GM19372 (cell line): Measurements from ENCODE around the gene PBOV1.
"Not testable (repeated sequence)": the region's sequence is repeated elsewhere in the genome, so short reads cannot be mapped to it uniquely, and the experiment has no call there.

ENCODE experiments used
- ATAC-seq: cut with Tn5 transposase; IDR thresholded peaks from one replicate; pipeline ENCODE4 v1.9.1; 2021; ENCODE audit warnings: mild to moderate bottlenecking, low read depth, moderate library complexity; ENCODE audit not compliant: unreplicated experiment

The PBOV1 gene

GRCh38 chr6:138239774-138240173, 21.5 kb upstream of the PBOV1 start:
- ATAC-seq, result no peak

DNA sequence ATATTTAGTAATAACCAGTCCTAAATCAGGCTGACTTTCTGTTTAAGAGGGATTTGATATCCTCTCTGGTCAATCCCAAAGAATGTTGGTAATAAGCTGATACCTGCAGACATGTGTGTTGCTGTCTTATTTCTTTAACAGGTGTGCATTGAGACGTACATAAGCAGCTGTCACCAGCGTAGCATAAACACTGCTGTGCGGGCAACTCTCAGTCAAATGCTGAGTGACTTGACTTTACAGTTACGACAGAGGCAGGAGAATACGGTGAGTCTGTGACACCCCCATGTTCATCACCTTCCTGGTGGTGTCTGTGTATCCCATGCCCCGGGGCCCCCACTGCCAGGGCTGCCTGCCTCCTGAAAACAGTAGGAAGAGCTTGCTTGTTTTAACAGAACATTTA, 20.1 kb upstream of the PBOV1 start:
- no peak for ATAC-seq

GRCh38 chr6:138237463-138237862, 19.2 kb upstream of the PBOV1 start:
- no peak for ATAC-seq

- no peak for ATAC-seq
Measured at GRCh38 chr6:138235693-138236092, 17.4 kb upstream of the PBOV1 start.

DNA sequence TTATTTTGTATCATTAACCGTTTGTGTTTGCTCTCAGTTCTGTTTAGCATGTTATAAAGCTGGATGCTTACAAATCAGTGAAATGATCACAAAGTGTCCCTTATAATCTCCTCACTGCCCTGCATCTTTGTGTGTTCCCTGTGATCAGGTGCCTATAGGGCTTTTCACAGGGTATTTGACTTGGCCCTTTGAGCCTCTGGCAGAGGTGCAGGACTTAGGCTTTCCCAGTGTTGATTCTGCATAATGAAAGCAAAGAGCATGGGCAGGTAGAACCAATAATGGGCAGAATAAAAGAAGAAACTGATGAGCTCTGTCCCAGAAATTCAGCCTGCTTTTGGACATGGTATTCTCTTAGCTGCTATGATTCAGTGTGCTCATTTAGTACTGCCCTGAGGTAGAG, 16.9 kb upstream of the PBOV1 start:
- no peak for ATAC-seq

- ATAC-seq, result no peak
Measured at GRCh38 chr6:138234363-138234762, 16.1 kb upstream of the PBOV1 start.

GRCh38 chr6:138231381-138231886, 13.1 kb upstream of the PBOV1 start:
- no peak for ATAC-seq

DNA sequence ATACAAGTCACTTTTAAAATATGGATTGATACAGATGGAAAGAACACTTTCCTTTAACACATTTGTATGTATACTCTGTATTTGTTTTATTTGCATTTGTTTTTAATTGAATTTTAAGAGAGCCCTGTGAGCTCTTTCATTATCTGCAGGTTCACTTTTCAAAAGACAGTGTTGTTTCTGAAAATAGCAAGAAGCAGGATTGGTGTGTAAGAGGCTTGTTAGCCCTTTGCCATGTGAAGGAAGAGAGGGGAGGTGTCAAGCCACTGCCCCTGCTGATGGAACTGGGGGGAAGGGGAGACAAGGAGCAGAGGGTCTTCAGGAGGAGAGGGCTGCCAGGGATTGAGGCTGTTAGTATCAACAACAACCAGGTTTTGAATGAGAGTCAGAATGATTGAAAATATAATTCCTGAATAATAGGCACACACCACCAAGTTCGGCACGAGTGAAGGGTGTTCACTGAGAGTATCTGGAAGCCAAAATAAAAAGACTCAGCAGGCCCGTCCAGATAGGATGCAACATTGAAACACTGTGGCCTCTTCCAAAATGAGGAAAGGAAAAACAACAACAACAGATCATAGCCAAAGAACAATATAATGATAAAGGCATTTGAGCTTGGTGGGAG, 12.6 kb upstream of the PBOV1 start:
- no peak for ATAC-seq

DNA sequence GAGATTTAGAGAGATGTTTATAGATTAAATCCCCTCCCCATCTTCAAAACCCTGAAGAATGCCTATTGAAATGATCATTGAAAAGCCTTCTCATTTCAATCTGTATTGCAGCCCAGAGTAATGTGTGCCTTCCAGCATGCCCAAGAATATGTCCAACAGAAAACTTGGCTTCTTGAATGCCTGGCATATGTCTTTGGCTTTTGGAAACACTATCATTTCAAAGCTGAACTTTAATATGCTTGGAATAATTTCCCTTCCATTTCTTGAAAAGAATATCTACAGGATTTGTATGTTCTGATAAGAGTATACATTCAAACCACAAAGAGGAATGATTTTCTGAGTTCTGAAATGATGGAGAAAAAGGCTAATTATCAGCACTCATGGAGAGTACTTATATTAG, 11.9 kb upstream of the PBOV1 start:
- no peak for ATAC-seq

GRCh38 chr6:138229663-138230179, 11.4 kb upstream of the PBOV1 start:
- ATAC-seq, result no peak

GRCh38 chr6:138229072-138229471, 10.8 kb upstream of the PBOV1 start:
- ATAC-seq, result no peak

DNA sequence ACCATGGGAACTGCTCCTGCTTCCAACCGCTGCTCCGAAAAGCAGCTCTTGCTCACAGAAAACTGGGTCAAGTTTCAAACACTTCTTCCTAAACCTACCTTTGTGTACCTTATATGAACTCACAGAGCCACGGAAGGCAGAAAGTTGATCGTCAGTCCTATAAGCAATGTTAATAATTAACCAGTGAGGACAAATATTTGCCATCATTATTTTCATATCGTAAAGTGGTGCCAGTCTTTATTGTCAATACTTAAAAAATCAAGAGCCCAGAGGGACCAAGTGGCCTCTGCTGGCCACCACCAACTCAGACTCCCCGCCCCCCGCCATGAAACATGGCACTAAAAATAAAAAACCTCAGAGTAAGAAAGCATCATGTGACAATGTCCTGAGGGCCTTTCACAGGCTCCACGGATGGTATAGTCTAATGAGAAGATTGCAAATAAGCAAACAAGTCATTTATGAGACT, 9.1 kb upstream of the PBOV1 start:
- ATAC-seq, result no peak

DNA sequence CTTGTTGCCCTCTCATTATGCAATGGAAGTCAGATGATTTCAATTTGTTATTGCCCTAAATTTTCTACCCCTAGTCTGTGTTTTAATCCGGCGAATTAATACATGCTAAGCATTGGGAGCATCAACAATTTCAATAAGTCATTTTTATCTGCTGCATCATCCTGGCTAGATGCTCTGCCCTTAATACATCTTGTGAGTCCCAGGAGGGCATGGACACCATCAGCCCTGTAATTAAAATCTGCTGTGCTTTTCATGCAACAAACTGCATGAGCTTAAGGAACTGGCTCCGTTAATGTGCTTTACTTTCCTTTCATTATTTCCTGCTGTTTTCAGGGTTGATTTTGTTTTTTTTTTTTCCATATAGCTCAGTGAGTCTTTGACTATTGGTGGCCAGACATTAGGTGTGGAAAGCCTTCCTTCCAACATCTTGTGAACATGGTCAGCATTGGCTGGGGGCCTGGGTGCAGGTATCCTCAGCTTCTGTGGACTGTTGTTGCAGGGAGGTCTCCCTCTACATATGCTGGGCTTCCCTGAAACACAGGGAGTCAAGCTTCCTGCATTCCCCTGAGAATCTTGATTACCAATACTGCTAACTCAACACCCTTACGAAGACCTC, 8.5 kb upstream of the PBOV1 start:
- ATAC-seq, result no peak

- ATAC-seq, result no peak
Measured at GRCh38 chr6:138225953-138226352, 7.7 kb upstream of the PBOV1 start.

DNA sequence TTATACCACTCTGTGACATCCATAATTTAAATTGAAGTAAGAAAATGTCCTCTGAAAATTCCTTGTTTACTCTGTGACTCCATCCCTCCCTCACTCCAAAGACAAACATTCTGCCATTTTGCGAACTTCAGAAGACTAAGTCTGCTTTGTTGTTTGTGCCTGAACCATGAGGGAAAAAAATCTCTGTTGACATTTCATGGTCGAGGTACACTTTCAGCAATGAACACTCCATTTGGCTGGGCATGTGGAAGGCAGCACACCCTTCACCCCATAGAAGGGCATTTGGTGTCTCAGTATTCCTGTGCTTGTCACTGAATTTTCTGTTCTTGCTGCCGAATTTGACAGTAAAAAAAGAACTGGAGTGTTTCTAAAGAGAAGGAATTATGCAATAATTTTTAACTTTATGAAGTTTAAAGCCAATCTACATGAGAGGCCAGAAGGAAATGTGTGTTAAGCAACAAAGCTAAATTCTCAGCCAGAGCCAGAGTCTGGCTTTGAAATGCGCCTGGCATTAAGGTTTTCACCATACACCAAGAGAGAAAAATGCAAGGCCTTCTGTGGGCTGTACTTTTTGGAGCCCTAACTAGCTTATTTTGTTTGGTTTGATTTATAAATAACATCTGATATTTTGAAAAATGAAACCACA, 4.7 kb upstream of the PBOV1 start:
- no peak for ATAC-seq

DNA sequence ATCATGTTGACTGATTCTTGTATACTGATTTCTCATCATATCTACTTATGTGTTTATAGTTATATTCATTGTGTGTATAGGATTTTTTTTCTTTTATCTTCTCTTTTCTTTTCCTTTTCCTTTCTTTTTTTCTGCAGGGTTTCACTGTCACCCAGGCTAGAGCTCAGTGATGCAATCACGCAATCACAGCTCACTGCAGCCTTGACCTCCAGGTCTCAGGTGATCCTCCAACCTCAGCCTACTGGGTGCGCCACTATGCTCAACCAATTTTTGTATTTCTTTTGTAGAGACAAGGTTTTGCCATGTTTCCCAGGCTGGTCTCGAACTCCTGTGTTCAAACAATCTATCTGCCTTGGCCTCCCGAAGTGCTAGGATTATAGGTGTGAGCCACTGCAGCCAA, 1.6 kb upstream of the PBOV1 start:
- ATAC-seq, result no peak

DNA sequence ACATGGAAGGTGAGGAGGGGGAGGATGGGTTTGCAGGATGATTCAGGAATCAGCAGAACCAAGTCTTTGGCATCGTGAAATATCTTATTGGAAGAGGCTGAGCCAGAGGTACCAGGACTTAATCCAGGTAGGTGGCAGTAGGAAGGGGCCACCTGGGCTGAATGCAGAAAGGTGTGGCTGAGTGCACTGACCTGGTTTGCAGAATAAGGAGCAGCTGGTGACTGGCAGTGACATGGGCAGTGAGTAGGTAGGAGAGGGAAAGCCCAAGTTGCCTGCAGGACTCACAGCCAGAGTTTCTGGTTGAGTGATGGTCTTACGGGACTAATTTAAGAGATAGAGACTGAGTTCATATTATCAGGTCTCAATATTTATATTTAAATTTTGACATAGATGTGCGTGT, 1.1 kb upstream of the PBOV1 start:
- ATAC-seq, result no peak

DNA sequence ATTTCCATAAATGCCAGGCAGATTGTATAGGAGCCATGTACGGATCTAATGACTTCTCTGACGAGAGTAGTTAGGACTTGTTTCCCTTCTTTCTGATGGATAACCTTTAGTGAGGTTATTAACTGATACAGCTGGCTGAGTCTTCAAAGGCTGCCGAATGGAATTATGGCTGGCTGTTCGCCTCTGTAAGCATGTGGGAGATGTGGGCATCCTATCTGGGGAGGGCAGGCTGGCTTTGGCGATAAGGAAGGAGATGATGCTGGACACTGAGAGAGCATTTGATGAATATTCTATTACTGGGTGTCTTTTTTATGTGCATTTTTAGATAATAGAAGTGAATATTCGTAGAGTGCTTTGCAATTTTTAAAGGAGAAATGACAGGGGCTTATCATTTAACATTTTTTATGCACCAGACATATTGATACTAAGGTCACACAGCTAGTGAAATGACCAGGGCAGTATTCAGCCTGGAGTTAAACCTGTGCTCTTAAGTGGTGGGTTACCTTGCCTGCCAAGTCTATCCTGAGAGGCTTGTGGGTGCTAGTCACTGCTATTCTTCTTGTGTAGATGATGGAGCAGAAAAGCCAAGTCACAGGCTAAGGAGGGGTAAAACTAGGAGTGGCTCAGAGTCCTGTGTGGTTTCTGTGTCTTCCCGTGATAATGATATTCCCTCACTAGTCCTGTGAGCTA, 3.1 kb downstream of the PBOV1 start:
- ATAC-seq, result no peak

GRCh38 chr6:138212530-138212929, 5.8 kb downstream of the PBOV1 start:
- ATAC-seq, result not testable (repeated sequence)

GRCh38 chr6:138211601-138212000, 6.7 kb downstream of the PBOV1 start:
- ATAC-seq, result no peak

- no peak for ATAC-seq
Measured at GRCh38 chr6:138211048-138211581, 7.2 kb downstream of the PBOV1 start.
